NCI-H510A treated with DMSO at 0.1 percent for 48 hours (cell line): ENCODE results near the gene PTPRN2.

Experiments
- DNase-seq: peaks from one replicate; lab custom pipeline; 2025; lab: John Stamatoyannopoulos, UW

The PTPRN2 gene

GRCh38 chr7:158137516-158138328 lies 449.9 kb downstream of the PTPRN2 start:
- DNase-seq: no peak

GRCh38 chr7:158135931-158136330 lies 451.7 kb downstream of the PTPRN2 start:
- DNase-seq: no peak

GRCh38 chr7:158134824-158135223 lies 452.8 kb downstream of the PTPRN2 start:
- no peak for DNase-seq

GRCh38 chr7:158133515-158134271 lies 453.9 kb downstream of the PTPRN2 start:
- no peak for DNase-seq

GRCh38 chr7:158133057-158133456 lies 454.6 kb downstream of the PTPRN2 start:
- no peak for DNase-seq

- DNase-seq: no peak
Measured at GRCh38 chr7:158130023-158130409, 457.6 kb downstream of the PTPRN2 start.

- DNase-seq: no peak
Measured at GRCh38 chr7:158129037-158130022, 458.3 kb downstream of the PTPRN2 start.

- no peak for DNase-seq
Measured at GRCh38 chr7:158128572-158128971, 459.1 kb downstream of the PTPRN2 start.

GRCh38 chr7:158127241-158127640 lies 460.4 kb downstream of the PTPRN2 start:
- DNase-seq: no peak

GRCh38 chr7:158126661-158127060 lies 461.0 kb downstream of the PTPRN2 start:
- DNase-seq: no peak

- no peak for DNase-seq
Measured at GRCh38 chr7:158125721-158126120, 461.9 kb downstream of the PTPRN2 start.

GRCh38 chr7:158125091-158125490 lies 462.5 kb downstream of the PTPRN2 start:
- DNase-seq: no peak

GRCh38 chr7:158124671-158125079 lies 462.9 kb downstream of the PTPRN2 start:
- no peak for DNase-seq

- no peak for DNase-seq
Measured at GRCh38 chr7:158123753-158124152, 463.9 kb downstream of the PTPRN2 start.

GRCh38 chr7:158123214-158123613 lies 464.4 kb downstream of the PTPRN2 start:
- no peak for DNase-seq

- DNase-seq: no peak
Measured at GRCh38 chr7:158121441-158122045, 466.1 kb downstream of the PTPRN2 start.

- DNase-seq: no peak
Measured at GRCh38 chr7:158120716-158121115, 466.9 kb downstream of the PTPRN2 start.

GRCh38 chr7:158120316-158120715 lies 467.3 kb downstream of the PTPRN2 start:
- no peak for DNase-seq

GRCh38 chr7:158117341-158118222 lies 470.0 kb downstream of the PTPRN2 start:
- DNase-seq: no peak

- no peak for DNase-seq
Measured at GRCh38 chr7:158116235-158116634, 471.4 kb downstream of the PTPRN2 start.
